Epidermal melanocyte (primary cell): ENCODE results near the gene RFLNA.

Source experiments
- DNase-seq: peaks from one replicate; pipeline ENCODE4 v3.0.0; 2011; ENCODE audit warnings: low spot score; ENCODE audit not compliant: insufficient read length

The RFLNA gene

DNA sequence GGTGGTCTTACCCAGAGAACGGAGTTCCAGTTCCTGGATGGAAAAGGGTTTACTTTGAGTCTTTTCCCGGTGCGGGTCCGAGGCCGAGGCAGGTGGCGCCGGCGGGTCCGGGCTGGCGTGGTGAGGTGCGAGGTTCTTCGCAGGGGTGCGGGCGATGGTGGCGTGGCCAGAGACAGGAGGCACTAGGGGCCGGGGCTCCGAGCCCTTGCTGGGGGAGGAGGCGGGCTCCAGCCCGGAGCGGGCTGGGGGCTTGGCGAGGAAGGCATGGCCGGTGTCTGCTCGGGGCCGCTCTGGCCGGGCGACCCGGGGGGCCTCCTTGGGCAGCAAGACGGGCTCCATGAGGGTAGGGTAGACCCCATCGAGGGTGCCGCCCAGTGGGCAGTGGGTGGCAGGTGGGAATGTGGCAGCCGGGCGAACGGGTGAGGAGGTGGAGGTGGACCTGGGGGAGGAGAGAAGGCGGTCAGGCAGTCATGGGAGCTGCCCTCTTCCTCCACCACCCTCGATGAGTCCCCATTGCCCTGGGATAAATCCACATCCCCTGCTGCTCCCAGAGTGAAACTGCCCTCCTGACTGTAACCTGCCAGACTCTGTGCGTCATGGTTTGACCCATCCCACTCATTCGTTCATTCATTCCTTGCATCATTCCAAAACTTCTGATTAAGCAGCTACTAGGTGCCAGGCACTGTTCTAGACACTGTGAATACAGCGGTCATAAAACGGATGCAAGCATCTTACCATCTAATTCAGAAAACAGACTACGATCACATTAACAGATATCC, 42.0 kb downstream of the RFLNA start:
- DNase-seq, result no peak

DNA sequence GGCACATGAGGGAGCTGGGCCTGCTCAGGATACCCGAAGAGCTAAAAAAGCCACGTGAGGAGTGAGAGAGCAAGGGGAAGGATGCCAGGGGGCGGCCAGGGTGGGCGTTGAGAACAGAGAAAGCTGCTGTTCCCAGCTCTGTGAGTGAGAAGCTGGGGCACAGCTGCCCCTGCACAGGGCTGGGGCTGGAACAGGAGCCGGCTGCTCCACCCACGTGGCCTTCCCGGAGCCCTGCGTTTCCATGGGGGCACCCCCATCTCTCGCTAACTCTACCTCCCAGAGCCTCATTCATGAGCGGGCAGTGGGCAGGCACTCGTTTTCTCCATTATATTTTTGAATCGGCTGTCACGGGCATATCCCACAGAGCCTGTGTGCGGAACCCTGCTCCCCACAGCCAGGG, 42.7 kb downstream of the RFLNA start:
- no peak for DNase-seq

DNA sequence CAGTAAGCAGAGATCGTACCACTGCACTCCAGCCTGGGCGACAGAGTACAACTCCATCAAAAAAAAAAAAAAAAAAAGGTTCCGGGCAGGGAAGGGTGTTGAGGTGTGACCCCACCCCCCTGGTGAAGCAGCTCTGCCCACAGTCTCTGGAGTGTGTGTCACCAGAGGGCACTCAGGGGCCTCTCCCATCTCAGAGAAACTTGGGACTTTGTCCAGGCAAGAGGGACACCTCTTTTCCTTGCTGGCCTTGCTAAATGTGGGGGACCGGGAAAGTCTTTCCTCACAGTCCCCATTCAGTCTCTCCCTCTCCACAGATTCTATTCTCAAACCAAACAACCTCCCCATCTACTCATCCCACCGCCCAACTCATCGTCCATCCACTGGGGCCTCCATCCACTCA, 43.6 kb downstream of the RFLNA start:
- no peak for DNase-seq

DNA sequence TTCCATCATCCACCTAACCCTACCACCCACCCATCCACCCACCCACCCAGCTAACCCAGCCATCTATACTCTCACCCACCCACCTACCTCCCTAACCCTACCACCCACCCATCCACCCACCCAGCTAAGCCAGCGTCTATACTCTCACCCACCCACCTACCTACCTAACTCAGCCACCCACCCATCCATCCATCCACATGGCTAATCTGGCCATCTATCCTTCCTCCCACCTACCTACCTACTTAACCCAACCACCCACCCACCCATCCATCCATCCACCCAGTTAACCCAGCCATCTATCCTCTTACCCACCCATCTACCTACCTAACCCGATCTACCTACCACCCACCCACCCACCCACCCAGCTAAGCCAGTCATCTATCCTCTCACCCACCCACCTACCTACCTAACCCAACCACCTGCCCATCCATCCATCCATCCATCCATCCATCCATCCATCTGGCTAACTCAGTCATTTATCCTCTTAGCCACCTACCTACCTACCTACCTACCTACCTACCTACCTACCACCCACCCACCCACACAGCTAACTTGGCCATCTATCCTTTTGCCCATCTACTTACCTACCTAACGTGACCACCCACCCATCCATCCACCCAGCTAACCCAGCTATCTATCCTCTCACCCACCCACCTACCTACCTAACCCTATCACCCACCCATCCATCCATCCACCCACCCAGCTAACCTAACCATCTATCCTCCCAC, 44.1 kb downstream of the RFLNA start:
- no peak for DNase-seq

DNA sequence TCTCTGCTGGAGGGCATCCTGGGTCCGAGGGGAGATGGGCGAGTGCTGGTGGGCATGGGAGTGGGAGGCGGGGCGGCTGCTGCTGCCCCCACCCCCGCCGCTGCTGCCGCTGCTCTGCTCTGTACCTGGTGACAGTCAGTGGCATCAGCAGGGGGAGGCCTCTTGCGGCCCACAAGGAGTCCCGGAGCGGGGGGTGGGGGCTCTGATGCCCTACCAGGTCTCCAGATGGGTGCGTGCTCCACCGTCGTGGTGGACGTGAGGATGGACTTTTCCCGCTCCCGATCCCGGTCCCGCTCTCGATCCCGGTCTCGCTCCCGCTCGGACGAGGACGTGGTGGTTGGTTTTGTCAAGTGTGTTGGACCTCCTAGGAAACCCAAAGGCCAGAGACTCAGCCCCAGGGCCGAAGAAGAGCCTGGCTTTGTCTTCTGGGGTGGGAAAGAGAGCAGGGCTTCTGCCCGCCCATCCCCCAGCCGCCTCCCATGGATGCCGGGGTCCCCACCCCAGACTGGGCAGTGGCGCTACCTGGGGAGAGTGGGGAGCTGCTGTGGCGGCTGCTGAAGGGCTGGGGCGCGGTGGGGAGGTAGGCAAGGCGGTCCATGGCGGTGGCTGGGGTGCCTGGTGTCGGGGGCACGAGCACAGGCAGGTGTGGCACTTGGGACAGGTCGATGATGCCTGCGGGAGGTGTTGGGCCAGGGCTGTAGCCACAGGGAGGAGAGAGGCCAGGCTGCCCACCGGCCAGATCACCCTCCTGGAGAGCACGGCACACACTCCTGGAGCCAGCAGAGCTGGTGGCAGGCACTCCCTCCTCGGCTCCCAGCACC, 45.4 kb downstream of the RFLNA start:
- no peak for DNase-seq

DNA sequence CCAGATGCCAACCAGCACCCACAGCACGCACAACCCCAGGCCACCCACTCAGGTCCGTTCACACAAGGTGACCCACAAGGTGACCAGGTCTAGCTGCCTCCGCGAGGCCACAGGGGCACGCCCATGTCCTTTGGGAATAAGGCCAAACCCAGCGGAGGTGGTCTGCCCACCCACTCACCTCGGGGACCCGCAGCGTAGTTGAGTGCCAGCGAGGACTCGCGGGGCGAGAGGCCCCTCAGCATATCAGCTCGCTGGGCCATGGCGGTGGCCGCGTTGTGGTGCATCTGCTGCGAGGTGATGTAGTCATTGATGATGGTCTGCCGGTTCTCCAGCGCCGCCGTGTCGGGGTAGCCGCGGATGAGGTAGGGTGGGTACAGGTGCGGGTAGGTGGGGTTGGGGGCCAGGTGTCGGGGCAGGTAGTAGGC, 46.8 kb downstream of the RFLNA start:
- DNase-seq, result no peak

DNA sequence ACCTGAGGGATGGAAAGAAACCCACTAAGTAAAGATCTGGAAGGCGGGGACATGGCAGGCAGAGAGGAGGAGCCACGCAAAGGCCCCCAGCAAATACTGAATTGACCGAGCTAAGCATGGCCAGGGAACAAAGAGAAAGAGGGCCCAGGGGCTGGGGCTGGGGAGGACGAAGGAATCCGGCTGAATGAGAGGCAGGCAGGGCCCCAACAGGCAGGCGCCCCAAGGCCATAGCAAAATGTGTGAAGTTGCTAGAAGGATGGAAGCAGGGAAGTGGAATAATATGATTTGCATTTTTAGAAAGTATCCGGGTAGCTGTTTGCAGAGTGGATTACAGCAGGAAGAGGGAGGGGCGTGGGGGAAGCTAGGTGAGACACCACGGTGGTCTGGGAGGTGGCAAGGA, 49.1 kb downstream of the RFLNA start:
- DNase-seq, result no peak

DNA sequence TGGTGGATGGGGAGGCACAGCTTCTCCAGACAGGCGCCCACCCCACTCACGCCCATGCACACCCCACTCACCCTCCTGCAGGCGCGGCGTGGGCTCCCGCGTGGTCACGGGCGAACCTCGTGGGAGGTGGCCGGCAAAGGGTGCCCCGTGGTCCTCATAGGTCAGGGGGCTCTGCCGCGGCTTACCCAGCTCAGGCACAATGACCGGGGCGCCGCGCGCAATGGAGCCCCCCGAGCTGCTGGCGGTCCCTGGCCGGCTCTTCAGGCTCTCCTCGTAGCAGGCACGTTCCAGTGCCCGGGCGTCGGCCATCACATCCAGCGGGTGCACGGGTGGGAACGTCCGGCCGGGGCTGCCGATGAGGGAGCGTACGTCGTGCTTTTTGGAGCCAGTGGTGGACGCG, 49.6 kb downstream of the RFLNA start:
- no peak for DNase-seq

DNA sequence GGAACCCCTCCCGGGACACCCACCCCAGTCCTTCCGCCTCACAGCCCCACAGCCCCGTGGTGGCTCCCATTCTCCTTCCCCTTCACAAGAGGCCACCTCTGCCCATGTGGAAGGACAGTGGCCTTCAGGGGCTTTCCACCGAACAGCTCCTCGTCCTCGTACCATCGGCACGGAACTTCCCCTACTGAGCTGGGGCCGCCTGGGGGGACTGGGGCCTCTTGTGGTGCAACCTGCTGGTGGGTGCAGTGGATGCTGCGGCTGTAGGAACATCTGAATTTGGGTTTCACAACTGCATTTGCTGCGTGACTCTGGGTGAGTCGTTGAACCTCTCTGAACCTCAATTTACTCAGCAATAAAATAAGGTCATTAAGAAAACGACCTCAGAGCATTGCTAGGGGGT, 50.9 kb downstream of the RFLNA start:
- no peak for DNase-seq

DNA sequence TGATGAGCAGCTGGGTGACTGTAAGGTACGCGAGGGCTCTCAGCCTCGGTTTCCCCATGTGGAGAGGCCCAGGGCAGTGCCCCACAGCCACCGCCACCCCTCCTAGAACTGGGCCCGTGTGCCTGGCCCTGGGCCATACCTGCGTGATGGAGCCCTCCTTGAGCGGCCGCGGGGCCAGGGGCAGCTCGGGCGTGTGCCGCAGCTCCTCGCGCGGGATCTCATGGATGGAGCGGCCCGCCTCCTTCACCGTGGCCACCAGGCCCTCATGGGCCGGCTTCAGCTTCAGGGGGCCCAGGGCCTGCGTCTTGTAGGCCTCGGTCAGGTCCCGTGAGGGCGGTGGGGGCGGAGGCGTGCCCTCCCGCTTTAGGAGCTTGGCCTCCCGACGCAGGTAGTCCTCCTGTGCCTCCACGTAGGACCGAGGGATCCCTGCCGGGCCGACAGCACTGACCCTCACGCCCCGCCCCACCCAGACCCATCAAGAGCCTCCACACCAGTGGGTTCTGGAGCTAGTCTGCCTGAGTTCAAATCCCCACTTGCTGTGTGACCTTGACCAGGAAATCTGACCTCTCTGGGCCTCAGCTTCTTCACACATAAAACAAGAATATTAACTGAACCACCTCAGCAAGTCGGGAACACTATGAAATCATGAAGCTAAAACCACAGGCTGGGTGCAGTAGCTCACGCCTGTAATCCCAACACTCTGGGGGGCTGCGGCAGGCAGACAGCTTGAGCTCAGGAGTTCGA, 51.7 kb downstream of the RFLNA start:
- DNase-seq, result no peak

DNA sequence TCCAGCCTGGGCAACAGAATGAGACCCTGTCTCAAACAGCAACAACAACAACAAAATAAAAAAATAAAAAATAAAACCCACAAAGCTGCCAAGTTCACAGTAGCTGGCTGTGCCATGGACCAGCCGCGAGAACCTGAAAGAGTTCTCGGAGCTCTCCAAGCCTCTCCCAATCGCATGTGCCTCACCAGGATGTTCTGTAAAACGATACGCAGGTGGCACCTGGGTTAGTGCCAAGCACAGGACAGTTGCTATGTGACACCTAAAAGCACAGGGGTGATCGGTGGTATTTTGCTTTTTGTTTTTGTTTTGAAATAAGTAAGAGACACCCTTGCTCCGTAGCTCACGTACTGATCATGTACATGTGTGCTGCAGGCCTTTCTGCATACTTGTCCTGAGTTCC, 52.4 kb downstream of the RFLNA start:
- DNase-seq, result no peak

DNA sequence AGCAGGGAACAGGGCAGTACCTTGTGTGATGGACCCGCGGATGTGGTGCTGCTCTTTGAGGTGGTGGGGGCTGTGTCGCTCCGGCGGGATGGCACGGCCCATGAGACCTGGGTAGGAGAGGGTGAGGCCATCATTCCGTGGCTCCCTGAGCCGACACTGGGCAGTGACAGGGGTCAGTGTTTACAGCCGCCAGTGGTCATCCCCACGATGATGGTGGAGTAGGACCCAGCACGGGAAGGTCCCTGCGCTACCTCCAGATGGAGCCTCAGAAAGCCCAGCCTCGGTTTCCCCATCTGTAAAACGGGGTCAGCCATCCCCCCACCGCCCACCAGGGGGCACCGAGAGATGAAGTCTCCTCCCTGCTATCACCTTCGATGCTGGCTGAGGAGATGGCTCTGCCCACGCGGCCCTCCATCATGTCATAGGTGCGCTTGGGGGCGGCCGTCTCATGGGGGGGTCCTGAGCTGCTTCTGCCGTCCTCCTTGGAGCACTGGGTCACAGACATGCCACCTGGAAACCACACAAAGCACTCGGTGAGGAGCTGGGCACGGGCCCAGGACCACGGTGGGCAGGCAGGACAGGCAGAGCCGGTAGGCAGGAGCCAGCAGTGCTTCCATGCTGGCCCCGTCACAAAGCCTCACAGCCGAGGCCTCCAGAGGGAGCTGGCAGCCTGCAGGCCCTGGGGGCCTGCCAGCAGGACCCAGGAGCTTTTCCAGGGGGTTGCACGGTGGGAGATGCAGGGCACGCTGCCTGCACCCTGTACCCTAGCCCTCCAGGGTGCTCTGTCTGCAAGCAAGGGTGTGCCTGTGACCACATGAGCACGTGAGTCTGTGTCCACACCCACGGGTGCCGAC, 53.1 kb downstream of the RFLNA start:
- no peak for DNase-seq

DNA sequence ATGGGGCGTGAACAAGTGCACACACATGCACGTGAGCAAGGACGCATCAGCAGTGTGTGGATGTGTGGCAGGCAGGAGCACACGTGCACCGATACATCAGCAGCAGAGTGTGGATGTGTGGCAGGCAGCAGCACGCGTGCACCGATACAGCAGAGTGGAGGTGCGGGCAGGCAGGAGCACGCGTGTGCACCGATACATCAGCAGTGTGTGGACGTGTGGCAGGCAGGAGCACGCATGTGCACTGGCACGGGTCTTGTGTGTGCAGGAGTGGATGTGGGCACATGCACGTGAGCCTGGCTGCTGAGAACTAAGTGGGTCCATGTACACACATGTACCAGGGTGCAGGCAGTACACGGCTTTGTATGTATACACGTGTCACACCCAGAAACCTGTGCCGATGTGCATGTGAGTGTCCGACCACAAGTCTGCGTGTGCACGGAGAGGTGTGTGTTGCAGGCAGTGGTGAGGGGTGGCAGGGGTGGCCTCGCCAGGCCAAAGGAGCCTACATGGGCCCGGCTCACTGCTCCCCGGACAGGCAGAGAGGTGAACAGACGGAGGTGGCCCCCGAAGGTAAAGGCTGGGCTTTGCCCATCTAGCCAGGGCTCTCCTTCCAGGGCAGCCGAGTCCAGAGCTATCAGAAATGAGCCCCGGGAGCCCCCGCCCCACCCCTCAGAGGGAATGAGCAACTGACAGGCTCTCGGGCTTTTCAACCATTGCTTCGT, 53.9 kb downstream of the RFLNA start:
- DNase-seq, result no peak

DNA sequence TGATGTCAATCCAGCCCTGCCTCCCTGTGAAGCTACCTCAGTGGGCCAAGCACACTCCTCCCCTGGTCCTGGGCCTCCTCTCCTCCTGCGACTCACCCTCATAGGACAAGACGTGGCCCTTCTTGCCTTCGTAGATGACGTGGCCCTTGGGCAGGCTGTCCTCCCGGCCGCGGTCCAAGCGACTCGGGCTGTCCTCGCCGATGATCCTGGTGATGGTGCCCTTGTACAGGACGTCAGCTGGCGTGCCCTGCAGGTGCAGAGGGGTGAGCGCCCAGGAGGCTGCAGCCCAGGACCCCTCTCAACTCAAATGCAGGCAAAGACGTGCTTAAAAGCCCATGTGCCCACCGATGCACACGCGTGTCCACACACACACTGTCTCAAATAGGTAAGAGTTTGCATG, 55.6 kb downstream of the RFLNA start:
- no peak for DNase-seq

DNA sequence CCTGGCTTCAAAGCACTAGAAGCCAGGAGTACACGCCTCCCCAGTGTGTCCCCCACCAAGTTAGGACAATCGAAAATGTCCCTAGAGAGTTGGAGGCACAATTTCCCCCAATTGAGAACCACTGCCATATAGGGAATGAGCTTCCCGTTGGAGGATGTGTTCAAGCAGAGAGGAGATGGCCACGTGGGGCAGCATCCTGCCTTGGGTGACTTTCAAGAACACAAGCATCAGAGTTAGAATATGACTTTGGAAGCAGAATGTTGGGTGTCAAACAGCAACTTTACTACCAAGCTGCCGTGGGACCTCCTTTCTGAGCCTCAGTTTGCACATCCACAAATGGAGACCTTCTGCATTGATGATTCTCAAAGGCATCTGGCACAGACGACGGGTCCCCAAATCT, 56.5 kb downstream of the RFLNA start:
- DNase-seq, result no peak

DNA sequence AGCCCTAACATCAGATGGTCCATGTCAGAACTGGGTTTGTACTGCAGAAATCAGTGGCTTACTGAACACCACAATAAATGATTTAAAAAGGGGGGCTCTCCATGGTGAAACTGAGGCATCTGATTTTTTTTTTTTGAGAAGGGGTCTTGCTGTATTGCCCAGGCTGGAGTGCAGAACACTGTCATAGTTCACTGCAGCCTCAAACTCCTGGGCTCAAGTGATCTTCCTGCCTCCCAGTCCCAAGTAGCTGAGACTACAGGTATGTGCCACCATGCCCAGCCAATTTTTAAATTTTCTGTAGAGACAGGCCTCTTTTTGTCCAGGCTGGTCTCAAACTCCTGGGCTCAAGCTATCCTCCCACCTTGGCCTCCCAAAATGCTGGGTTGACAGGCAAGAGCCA, 57.4 kb downstream of the RFLNA start:
- DNase-seq, result no peak

DNA sequence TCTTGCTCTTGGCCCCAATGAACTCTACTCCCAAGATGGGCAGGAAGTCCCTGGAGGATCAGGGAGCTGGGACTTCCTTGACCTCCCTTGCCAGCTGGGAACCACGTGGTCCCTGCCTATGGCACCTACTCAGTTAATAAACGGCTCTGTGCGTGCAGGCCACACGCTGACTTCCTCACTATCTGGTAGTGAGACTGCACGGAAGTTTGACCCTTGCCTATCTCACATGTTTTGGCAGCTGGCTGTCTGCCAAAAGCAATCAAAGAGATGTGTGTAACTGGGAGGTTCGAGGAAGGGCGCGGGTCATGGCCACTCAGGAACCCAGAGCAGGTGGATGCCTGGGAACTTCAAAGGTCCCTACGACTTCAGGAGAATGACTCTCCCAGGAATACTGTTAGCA, 57.9 kb downstream of the RFLNA start:
- peak; percentile 90 for DNase-seq

DNA sequence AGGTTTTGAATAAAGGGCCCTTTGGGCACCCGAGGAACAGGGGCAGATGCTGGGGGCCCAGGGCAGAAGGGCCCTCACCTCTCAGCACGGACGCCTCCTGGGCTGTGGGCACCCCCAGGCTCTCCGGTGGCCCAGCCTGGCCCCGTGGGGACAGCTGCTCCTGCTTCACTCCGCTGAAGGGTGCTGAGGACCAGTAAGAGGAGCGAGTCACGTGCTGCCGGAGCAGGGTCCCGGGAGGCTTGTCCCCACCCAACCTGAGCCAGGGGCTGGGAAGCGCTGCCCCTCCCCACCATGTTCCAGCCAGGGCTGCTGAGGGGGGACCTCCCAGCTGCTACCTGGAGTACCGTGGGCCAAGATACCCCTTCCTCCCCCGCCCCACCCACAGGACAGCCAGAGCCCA, 59.5 kb downstream of the RFLNA start:
- no peak for DNase-seq

DNA sequence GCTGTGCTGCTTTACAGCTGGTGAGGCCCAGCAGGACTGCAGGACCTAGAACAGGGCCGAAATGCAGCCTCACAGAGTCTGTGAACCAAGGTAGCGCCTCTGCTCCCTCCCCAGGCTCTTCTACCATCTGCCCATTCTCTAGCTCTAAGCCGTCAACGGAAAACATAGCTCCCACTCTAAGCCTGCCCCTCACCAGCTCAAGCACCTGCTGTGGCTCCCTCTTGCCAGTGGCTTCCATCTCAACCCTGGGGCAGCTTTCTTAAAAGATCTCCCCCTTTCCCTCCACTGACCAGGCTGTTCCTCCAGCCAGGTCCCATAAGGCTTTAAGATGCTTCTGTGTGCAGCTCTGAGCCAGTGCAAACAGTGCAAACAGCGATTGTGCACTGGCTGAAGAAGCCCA, 61.3 kb downstream of the RFLNA start:
- no peak for DNase-seq

DNA sequence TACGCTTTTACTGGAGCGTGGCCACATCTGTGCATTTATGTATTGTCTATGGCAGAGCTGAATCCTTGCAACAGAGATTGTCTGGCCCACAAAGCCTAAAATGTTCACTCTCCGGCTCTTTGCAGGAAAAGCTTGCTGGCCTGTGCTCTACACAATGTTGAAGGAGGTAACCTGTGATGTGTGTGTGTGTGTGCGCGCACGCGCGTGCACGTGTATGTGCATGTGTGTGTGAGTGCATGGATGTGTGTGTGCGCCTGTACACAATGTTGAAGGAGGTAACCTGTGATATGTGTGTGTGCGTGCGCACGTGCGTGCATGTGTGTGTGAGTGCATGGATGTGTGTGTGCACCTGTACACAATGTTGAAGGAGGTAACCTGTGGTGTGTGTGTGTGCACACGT, 62.7 kb downstream of the RFLNA start:
- DNase-seq, result no peak
